ENCODE data around the gene CHRND. TPM values are rescaled to one million over a fixed set of nuclear protein-coding genes. Genes with fewer than 3 reads are reported as not detected.
A peak's percentile ranks its signal among the peaks of the same experiment; 100 is the strongest.

CHRND gene
- total and polyA plus RNA-seq, 2 of the 4 experiments (the other 2 are of a cell fraction): not detected

- Histone ChIP-seq H3K4me1 (ENCODE audit: control insufficient read depth, insufficient read depth, low read length) (no peaks in the 10 kb centered on the region), H3K27me3 (ENCODE audit: control insufficient read depth, insufficient read depth, low read length) (peaks cover 73% of the 10 kb centered on the region), H3K9me3 (ENCODE audit: control insufficient read depth, insufficient read depth, low read length) (no peaks in the 10 kb centered on the region), H2BK15ac (ENCODE audit: low read depth, low read length) (no peak overlapping the region), H3K27ac (ENCODE audit: insufficient read depth, low read length) (no peak overlapping the region), H3K56ac (ENCODE audit: extremely low read depth, insufficient read depth, low read length) (no peak overlapping the region), H2AK5ac (ENCODE audit: low read depth, low read length) (no peak overlapping the region), H3K9ac (ENCODE audit: low read depth, low read length) (no peak overlapping the region), H3K4me3 (ENCODE audit: insufficient read depth, low read depth, low read length) (no peak overlapping the region), H3K4ac (ENCODE audit: low read depth, low read length) (no peak overlapping the region), H2BK5ac (ENCODE audit: low read depth, low read length, poor library complexity, severe bottlenecking) (no peak overlapping the region), H3K79me1 (ENCODE audit: low read depth in 1 of 2, low read length in 2 of 2) (no peaks in the 10 kb centered on the region), H3K18ac (ENCODE audit: low read depth, low read length) (no peak overlapping the region), H3K9me1 (ENCODE audit: insufficient read depth, low read length) (no peaks in the 10 kb centered on the region), H4K20me1 (ENCODE audit: insufficient read depth, low read length) (no peaks in the 10 kb centered on the region), H4K91ac (ENCODE audit: insufficient read depth, low read depth, low read length) (no peak overlapping the region), H3K23ac (ENCODE audit: low read depth, low read length) (no peak overlapping the region), H3K4me2 (ENCODE audit: low read depth, low read length) (no peak overlapping the region), H2AK9ac (replicated peaks; ENCODE audit: low read depth, low read length, poor library complexity) (no peak overlapping the region), H3K36me3 (ENCODE audit: control insufficient read depth, insufficient read depth, low read length) (no peaks in the 10 kb centered on the region), H3K14ac (replicated peaks; ENCODE audit: low read depth, low read length) (no peak overlapping the region), H2BK120ac (ENCODE audit: low read depth, low read length) (no peak overlapping the region), H2AFZ (replicated peaks; ENCODE audit: low read length, poor library complexity) (peak overlapping the region; percentile 70), H4K5ac (ENCODE audit: low read depth, low read length) (no peak overlapping the region), H4K8ac (ENCODE audit: low read depth in 2 of 2, low read length in 2 of 2) (no peak overlapping the region), H2BK20ac (ENCODE audit: low read depth, low read length) (no peak overlapping the region)
- BruUV-seq (replicated peaks): no TSS peak
- intact Hi-C loops (cut with micrococcal nuclease): no loop called here
- dilution Hi-C loops (cut with HindIII; ENCODE audit: low sequenced_read_pairs, unreplicated experiment): no loop called here
- 1% methylated on average over 29 of the region's 75 CpGs; no CpG with 5 or more reads in 1 of the 2 experiments for WGBS, 2 experiments (ENCODE audit: extremely low coverage in 2 of 2, insufficient read length in 1 of 2)
- POLR2A ChIA-PET (ENCODE audit: unreplicated experiment): no interaction called here
- ATAC-seq (ENCODE audit: low read depth) (peak; percentile 57), DNase-seq (peak; percentile 5)
- in situ Hi-C loops (cut with MboI; ENCODE audit: low sequenced_read_pairs): no loop called here
- CTCF ChIA-PET: no interaction called here
- no peak for TF ChIP-seq RFX5 (IDR thresholded peaks at IDR 0.05; ENCODE audit: low read depth, low read length)
- no peak for TF ChIP-seq MXI1 (IDR thresholded peaks at IDR 0.05; ENCODE audit: borderline replicate concordance, low read depth, low read length)
- TF ChIP-seq MAFK (IDR thresholded peaks at IDR 0.05; ENCODE audit: low read depth, low read length): no peak
- TF ChIP-seq CTCF (conservative IDR thresholded peaks at IDR 0.05; ENCODE audit: low read depth, low read length): peak; percentile 23; the same call in 1 of the 2 replicates
These were observed 2.0 kb upstream of the CHRND start for GRCh38 chr2:232523682-232524597.
